Astrocyte of the cerebellum (primary cell): ENCODE measurements around the gene RABEP1.

ENCODE experiments used
- DNase-seq: peaks from one replicate; pipeline ENCODE4 v3.0.0-alpha.2; 2011; ENCODE audit warnings: low read depth
- H3K4me3 ChIP-seq: 2 replicates; pipeline ENCODE4 v1.5.1; 2011; ENCODE audit warnings: mild to moderate bottlenecking, low read depth, low read length, moderate library complexity
- in situ Hi-C: cut with HindIII; loops from 2 replicates; pipeline ENCODE4 v1.10.0; 2017; ENCODE audit warnings: low sequenced_read_pairs
- TF ChIP-seq, protein P1 (sequence below): IDR thresholded peaks from 2 replicates; pipeline ENCODE4 v1.5.1; 2012; ENCODE audit warnings: low read length, low read depth, moderate library complexity, mild to moderate bottlenecking; ENCODE audit errors: missing control alignments

The RABEP1 gene

DNA sequence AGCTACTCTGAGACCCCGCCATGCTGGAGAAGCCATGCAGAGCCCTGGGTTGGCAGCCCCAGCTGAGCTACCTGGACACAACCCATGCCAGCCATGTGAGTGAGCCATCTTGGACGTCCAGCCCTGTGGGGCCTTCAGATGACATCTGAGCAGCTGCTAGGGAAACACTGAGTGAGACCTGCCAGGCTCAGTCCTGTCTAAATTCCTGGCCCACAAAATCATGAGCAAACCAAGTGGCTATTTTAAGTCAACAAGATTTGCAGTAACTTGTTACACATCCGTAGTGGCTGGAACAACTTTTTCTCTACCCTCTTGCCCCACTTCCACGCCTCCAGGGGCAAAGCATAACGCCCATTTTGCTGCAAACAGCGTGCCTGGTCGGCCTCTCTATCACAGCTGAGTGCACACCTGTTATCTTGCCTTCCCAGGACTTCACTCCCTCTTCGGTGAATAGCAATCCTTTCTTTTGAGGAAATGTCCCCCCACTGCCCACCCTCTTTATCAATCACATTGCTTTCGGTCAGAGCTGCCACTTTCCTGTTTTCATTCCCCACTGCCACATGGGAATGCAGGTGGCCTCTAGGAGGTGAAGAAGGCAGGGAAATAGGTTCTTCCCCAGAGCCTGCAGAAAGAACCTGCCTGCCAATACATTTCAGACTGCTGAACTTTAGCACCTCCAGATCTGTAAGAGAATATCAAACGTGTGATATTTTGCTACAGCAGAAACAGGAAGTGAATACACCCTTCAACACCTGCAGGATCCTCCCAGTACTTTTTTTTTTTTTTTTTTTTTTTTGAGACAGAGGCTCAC is 40.0 kb upstream of the RABEP1 start:
- no peak overlapping the region for H3K4me3 ChIP-seq
- TF ChIP-seq, protein P1, sequence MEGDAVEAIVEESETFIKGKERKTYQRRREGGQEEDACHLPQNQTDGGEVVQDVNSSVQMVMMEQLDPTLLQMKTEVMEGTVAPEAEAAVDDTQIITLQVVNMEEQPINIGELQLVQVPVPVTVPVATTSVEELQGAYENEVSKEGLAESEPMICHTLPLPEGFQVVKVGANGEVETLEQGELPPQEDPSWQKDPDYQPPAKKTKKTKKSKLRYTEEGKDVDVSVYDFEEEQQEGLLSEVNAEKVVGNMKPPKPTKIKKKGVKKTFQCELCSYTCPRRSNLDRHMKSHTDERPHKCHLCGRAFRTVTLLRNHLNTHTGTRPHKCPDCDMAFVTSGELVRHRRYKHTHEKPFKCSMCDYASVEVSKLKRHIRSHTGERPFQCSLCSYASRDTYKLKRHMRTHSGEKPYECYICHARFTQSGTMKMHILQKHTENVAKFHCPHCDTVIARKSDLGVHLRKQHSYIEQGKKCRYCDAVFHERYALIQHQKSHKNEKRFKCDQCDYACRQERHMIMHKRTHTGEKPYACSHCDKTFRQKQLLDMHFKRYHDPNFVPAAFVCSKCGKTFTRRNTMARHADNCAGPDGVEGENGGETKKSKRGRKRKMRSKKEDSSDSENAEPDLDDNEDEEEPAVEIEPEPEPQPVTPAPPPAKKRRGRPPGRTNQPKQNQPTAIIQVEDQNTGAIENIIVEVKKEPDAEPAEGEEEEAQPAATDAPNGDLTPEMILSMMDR = no peak
- in situ Hi-C loops = no loop called here
- no peak for DNase-seq

DNA sequence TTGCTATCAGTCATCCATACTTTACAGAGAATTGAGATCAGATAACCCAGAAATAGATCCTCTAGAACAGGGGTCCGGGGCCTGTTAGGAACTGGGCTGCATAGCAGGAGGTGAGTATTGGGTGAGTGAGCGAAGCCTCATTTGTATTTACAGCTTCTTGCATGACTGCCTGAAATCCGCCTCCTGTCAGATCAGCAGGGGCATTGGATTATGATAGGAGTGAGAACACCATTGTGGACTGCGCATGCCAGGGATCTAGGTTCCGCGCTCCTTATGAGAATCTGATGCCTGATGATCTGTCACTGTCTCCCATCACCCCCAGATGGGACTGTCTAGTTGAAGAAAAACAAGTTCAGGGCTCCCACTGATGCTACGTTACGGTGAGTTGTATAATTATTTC is 34.5 kb upstream of the RABEP1 start:
- DNase-seq = no peak
- in situ Hi-C loops = no loop called here
- TF ChIP-seq, protein P1 = no peak
- H3K4me3 ChIP-seq = no peak overlapping the region

- H3K4me3 ChIP-seq = no peak overlapping the region
- TF ChIP-seq, protein P1 = no peak
- in situ Hi-C loops = no loop called here
- DNase-seq = no peak
These were observed 33.1 kb upstream of the RABEP1 start for GRCh38 chr17:5248821-5249479.

DNA sequence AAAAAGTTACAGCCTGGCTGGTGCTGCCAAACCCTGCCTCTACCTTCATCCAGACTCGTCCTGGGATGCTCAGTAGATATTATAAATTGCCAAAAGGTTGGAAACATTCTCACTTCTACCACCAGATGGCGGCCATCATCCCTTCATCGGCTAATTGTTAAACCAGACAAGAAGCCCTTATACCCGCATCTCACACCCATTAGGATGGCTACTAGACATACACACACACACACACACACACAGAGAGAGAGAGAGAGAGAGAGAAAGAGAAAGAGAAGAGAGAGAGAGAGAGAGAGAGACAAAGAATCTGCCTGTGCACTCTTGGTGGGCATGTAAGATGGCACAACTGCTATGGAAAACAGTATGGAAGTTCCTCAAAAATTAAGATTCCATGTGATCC is 32.5 kb upstream of the RABEP1 start:
- DNase-seq = peak; percentile 66
- H3K4me3 ChIP-seq = no peak overlapping the region
- TF ChIP-seq, protein P1 = peak; percentile 68
- in situ Hi-C loops = no loop called here

- H3K4me3 ChIP-seq = no peak overlapping the region
- in situ Hi-C loops = no loop called here
- TF ChIP-seq, protein P1 = no peak
- no peak for DNase-seq
These were observed 27.7 kb upstream of the RABEP1 start for GRCh38 chr17:5254414-5254813.

- H3K4me3 ChIP-seq = no peak overlapping the region
- TF ChIP-seq, protein P1 = no peak
- in situ Hi-C loops = no loop called here
- no peak for DNase-seq
These were observed 27.1 kb upstream of the RABEP1 start for GRCh38 chr17:5254903-5255521.
